ENCODE measurements around the gene RAB42. TPM values are rescaled to one million over a fixed set of nuclear protein-coding genes. Genes with fewer than 3 reads are reported as not detected.

Gene RAB42
- total RNA-seq, 4 donors from 2014 or later: 1.3 to 3.5 (median 1.8) TPM

DNA sequence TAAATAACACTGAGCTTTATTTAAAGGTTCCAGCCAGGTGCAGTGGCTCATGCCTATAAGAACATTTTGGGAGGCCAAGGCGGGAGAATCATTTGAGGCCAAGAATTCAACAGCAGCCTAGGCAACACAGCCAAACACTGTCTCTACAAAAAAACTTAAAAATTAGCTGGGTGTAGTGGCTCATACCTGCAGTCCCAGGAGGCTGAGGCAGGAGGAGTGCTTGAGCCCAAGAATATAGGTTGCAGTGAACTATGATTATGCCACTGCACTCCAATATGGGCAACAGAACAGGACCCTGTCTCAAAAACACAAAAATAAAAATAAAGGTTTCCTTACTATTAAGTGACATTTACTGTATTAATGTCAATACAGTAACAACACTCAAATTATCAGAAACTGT, 48.7 kb downstream of the RAB42 start:
- Histone ChIP-seq H3K4me1 (peaks cover 10 to 18% of the 10 kb centered on the region in 2 donors), H3K4me3 (replicated peaks in 1 of 3) (no peak overlapping the region), H3K27me3 (no peaks in the 10 kb centered on the region), H3K27ac (no peak overlapping the region), H3K36me3 (no peaks in the 10 kb centered on the region), H3K9me3 (no peaks in the 10 kb centered on the region)
- intact Hi-C loops (cut with DNase I): loop anchor here (5.0 to 10.0 kb wide), 2 partner anchors 97 to 234 kb away; partner anchors contain the start of gene YTHDF2
- TF ChIP-seq, protein P1, sequence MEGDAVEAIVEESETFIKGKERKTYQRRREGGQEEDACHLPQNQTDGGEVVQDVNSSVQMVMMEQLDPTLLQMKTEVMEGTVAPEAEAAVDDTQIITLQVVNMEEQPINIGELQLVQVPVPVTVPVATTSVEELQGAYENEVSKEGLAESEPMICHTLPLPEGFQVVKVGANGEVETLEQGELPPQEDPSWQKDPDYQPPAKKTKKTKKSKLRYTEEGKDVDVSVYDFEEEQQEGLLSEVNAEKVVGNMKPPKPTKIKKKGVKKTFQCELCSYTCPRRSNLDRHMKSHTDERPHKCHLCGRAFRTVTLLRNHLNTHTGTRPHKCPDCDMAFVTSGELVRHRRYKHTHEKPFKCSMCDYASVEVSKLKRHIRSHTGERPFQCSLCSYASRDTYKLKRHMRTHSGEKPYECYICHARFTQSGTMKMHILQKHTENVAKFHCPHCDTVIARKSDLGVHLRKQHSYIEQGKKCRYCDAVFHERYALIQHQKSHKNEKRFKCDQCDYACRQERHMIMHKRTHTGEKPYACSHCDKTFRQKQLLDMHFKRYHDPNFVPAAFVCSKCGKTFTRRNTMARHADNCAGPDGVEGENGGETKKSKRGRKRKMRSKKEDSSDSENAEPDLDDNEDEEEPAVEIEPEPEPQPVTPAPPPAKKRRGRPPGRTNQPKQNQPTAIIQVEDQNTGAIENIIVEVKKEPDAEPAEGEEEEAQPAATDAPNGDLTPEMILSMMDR (IDR thresholded peaks at IDR 0.05): no peak
- TF ChIP-seq POLR2A (IDR thresholded peaks at IDR 0.05): no peak
- 96 to 100% methylated on average over 1 of the region's 1 CpG for WGBS, 2 donors
- DNase-seq: no peak

DNA sequence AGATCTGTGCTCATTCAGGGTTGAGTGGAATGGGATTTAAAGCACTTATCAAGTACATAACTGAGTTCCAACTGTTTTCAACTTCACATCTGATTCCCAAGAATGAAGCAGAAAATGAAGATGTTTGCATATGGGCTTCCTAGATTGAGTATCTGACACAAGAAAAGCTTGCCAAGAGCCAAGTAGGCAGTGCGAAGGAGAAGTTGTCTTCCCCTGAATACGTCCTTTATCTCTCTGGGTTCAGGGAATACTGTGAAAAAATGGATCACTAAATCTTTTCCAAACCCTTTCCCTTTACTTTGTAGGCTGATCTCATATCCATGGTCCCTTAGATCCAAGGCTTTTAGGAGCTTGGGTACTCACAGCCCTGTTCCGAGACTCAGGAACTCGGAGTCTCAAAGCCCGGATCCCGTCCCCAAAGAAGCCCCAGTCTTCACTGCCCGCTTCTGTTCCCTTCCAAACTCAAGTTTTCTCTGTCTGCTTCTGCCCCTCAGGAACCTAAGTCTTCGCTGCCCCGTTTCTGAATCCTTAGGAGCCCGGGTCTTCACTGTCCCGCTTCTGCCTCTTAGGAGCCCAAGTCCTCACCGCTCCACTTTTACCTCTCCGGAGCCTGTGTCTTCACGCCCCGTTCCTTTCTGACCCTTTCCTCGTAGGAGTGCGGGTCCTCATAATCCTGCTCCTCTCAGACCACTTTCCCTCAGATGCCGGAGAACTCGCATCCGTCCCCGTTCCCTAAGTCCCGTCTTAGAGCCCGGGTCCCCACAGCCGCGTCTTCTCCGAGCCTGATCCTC, 50.2 kb downstream of the RAB42 start:
- peak overlapping the region; percentile 62 to 98 (median 67) for H3K4me3 ChIP-seq (replicated peaks in 1 of 3)
- no peak for DNase-seq
- no peaks in the 10 kb centered on the region for H3K36me3 ChIP-seq
- whole genome bisulfite sequencing, 2 donors: 1% methylated on average over 26 of the region's 26 CpGs
- TF ChIP-seq, protein P1 (IDR thresholded peaks at IDR 0.05): no peak
- no peak for TF ChIP-seq POLR2A (IDR thresholded peaks at IDR 0.05)
- intact Hi-C loops (cut with DNase I): loop anchor here (5.0 to 10.0 kb wide), 2 partner anchors 95 to 233 kb away; partner anchors contain the start of gene YTHDF2
- no peaks in the 10 kb centered on the region for H3K27me3 ChIP-seq
- H3K4me1 ChIP-seq: peaks cover 10 to 18% of the 10 kb centered on the region in 2 donors
- peak overlapping the region; percentile 53 to 77 (median 74) for H3K27ac ChIP-seq
- no peaks in the 10 kb centered on the region for H3K9me3 ChIP-seq

DNA sequence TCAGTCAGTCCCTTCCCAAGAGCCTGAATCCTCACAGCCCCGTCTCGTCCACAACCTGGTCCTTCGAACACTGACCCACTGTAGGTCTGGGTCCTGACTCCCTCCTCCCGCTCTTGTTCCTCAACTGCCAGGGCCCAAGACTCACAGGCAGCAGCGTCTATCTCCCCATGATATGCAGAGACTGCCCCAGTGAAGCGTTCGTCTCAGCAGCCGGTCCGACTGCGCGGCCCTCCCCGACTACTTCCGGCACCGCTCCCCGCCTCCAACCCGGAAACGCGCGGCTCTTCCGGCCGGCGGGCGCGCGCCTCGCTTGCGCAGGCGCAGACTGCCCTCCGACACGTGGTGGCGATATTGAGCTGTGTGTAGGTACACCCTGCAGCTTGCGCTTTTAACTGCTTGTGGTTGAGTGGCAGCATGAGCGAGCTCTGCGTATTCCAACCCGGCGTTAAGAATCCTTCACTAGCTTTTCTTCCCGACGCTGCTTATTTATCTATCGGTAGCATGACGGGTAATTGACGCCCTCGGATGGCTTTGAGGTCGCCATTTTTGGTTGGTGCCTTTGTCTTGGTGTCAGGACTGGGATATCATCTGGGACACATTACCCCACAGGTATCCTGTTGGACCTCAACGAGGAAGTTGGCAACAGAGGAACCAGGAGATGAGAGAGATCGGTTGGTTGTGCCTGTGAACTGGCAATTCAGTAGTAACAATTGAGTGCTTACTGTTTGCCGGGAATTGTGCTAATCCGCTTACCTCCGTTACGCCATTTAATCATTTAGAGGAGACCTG, 51.0 kb downstream of the RAB42 start, which contains the start of gene TAF12:
TSS of gene TAF12 (minus strand) at position 221 of the 789 bp plus-strand sequence. CDS start 20,986 bp downstream, outside the sequence.
- 1 to 2% methylated on average over 32 to 47 of the region's 49 CpGs for WGBS, 2 donors
- Histone ChIP-seq H3K27me3 (no peaks in the 10 kb centered on the region), H3K36me3 (no peaks in the 10 kb centered on the region), H3K9me3 (no peaks in the 10 kb centered on the region), H3K4me1 (peaks cover 15 to 26% of the 10 kb centered on the region in 2 donors), H3K27ac (peak within 1 kb of the TSS; percentile 74 to 84 (median 77)), H3K4me3 (replicated peaks in 1 of 3) (peak within 1 kb of the TSS; percentile 62 to 98 (median 67))
- DNase-seq: peak; percentile 90
- peak; percentile 77 to 98 for TF ChIP-seq POLR2A (IDR thresholded peaks at IDR 0.05)
- TF ChIP-seq, protein P1 (IDR thresholded peaks at IDR 0.05): peak in 2 of 6 experiments; percentile 37 to 52
- intact Hi-C loops (cut with DNase I): loop anchor here (5.0 to 10.0 kb wide), 2 partner anchors 94 to 232 kb away; partner anchors contain the start of gene YTHDF2

DNA sequence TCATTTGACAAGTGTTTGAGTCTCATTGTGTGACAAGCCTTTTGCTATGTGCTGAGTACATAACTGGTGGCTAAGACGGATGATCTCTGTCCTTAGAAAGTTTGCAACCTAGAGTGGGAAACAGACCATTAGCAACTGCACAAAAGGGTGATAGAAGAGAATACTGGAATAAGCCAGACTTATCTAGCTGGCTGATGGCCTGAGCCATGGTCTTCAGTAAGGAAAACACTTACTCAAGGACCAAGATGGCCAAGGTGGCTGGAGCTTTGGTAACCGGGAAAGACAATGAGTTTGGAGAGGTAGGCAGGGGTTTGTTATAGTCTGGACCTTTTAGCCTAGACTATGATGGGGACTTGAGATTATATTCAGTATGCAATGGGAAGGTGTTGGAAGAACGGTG, 52.4 kb downstream of the RAB42 start:
- Histone ChIP-seq H3K27me3 (no peaks in the 10 kb centered on the region), H3K9me3 (no peaks in the 10 kb centered on the region), H3K27ac (peak overlapping the region in 2 of 3 donors; percentile 77 to 84), H3K4me3 (replicated peaks in 1 of 3) (no peak overlapping the region), H3K36me3 (no peaks in the 10 kb centered on the region), H3K4me1 (peaks cover 15 to 34% of the 10 kb centered on the region in 2 donors)
- TF ChIP-seq, protein P1 (IDR thresholded peaks at IDR 0.05): no peak
- no peak for TF ChIP-seq POLR2A (IDR thresholded peaks at IDR 0.05)
- 62 to 92% methylated on average over 3 of the region's 3 CpGs for WGBS, 2 donors
- intact Hi-C loops (cut with DNase I): loop anchor here (5.0 to 10.0 kb wide), 2 partner anchors 93 to 230 kb away; partner anchors contain the start of gene YTHDF2
- DNase-seq: no peak

Small RNA genes within 50 kb of the gene (small RNA-seq; reads per million reads assigned to genes)
- not detected for gene SNORA16A
- gene SNORA44: not detected
- not detected for gene SNORA61
- 51,804 reads per million, percentile 100 among the genes with 10 or more reads in this experiment for gene SNORD99

Other genes with a start within 250 kb of the RAB42 start
- 10 to 100 TPM; 25.9 to 31.2 (median 27.8) TPM for gene PHACTR4, start 222.5 kb upstream of the RAB42 start, total RNA-seq
- gene RCC1, start 86.2 kb upstream of the RAB42 start, total RNA-seq: 10 to 100 TPM in 3 of 4 donors, 1 to 10 TPM in 1; 9.4 to 22.8 (median 14.0) TPM
- gene TRNAU1AP, start 39.2 kb upstream of the RAB42 start, total RNA-seq: 10 to 100 TPM; 14.8 to 26.6 (median 20.6) TPM
- 10 to 100 TPM; 15.4 to 25.4 (median 18.4) TPM for gene TAF12, start 50.8 kb downstream of the RAB42 start, total RNA-seq
- gene RNU11, start 56.3 kb downstream of the RAB42 start, total RNA-seq: not detected
- 10 to 100 TPM in 2 of 4 donors, 1 to 10 TPM in 2; 5.5 to 13.5 (median 11.6) TPM for gene GMEB1, start 76.5 kb downstream of the RAB42 start, total RNA-seq
- 10 to 100 TPM; 53.1 to 74.4 (median 62.2) TPM for gene YTHDF2, start 144.7 kb downstream of the RAB42 start, total RNA-seq
- gene OPRD1, start 219.9 kb downstream of the RAB42 start, total RNA-seq: under 1 TPM in 1 of 4 donors, not detected in 3; 0.24 TPM